ENCODE data around the gene ELFN1.

ELFN1 gene

DNA sequence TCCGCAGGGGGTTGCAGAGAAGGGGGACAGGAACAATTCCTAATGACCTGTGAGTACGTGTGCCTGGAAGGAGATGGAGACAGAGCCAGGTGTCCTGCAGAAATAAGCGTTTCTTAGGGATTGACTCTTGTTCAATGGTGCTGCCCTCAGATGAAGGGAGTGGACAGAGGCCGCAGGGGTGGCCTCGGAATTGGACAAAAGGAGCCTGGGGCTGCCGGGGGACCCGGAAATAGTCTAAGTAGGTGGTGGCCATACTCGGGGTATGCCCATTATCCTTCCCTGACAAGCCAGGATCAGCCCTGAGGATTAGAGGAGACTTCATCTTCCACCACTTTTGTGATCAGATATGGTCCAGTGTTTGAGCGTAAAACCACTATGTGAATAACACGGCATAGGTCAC is 39.2 kb downstream of the ELFN1 start:
- no peak overlapping the region for H3K9ac ChIP-seq (ENCODE audit: low read depth in 1 of 2, low read length in 2 of 2)
- H3K4me3 ChIP-seq (ENCODE audit: low read depth in 1 of 2, low read length in 2 of 2), result no peak overlapping the region
- no peaks in the 10 kb centered on the region for H3K36me3 ChIP-seq (ENCODE audit: control insufficient read depth in 1 of 2, insufficient read depth in 2 of 2, low read length in 2 of 2)
- H3K27me3 ChIP-seq (ENCODE audit: control insufficient read depth in 1 of 2, insufficient read depth in 2 of 2, low read length in 2 of 2), result no peaks in the 10 kb centered on the region
- no peak overlapping the region for H3K27ac ChIP-seq (ENCODE audit: low read depth, low read length)
- peaks cover 0 to 5% of the 10 kb centered on the region in 2 donors for H3K4me1 ChIP-seq (ENCODE audit: control insufficient read depth in 1 of 2, insufficient read depth in 2 of 2, low read length in 2 of 2)
- peaks cover 11 to 12% of the 10 kb centered on the region in 2 donors for H3K9me3 ChIP-seq (ENCODE audit: control insufficient read depth in 1 of 2, low read length in 2 of 2)

DNA sequence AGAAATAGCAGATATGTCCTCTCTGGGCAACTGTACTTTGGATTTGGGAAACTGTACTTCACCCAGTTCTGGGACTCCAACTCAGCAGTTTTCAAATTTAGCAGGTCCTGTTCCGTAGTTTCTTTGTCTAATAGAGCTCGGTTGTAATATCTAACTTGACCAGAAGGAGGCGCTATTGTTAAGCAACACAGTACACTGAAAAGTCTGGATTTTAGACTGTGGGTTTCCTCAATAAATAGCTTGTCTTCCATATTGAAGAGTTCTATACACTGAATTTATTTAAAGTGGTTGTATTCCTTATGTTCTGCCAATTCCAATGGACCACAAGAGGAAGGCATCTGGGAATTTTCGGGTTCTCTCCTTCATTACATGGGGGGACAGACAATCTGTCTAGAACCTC is 39.8 kb downstream of the ELFN1 start:
- Histone ChIP-seq H3K27me3 (ENCODE audit: control insufficient read depth in 1 of 2, insufficient read depth in 2 of 2, low read length in 2 of 2) (no peaks in the 10 kb centered on the region), H3K9ac (ENCODE audit: low read depth in 1 of 2, low read length in 2 of 2) (no peak overlapping the region), H3K9me3 (ENCODE audit: control insufficient read depth in 1 of 2, low read length in 2 of 2) (peaks cover 12 to 13% of the 10 kb centered on the region in 2 donors), H3K36me3 (ENCODE audit: control insufficient read depth in 1 of 2, insufficient read depth in 2 of 2, low read length in 2 of 2) (no peaks in the 10 kb centered on the region), H3K27ac (ENCODE audit: low read depth, low read length) (no peak overlapping the region), H3K4me1 (ENCODE audit: control insufficient read depth in 1 of 2, insufficient read depth in 2 of 2, low read length in 2 of 2) (peaks cover 0 to 6% of the 10 kb centered on the region in 2 donors), H3K4me3 (ENCODE audit: low read depth in 1 of 2, low read length in 2 of 2) (no peak overlapping the region)

DNA sequence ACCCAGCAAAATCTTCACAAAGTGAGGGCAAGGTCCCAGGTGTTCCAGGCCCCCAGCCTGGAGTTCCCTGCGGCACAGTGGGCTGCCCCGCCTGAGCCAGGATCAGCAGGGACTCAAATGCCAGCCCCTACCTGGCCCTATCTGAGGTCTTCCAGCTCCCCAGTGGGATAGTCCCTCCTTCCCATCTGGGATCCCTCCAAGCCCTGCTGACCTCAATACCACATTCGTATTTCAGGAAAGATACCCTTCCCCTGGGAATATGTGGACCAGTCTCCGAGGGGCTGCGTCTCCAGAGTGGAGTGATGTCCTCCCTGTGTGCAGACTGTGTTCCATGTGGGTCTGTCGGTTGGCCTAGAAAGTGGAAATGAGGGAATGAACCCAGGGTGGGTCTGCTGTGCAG is 40.9 kb downstream of the ELFN1 start:
- peaks cover 12 to 14% of the 10 kb centered on the region in 2 donors for H3K9me3 ChIP-seq (ENCODE audit: control insufficient read depth in 1 of 2, low read length in 2 of 2)
- H3K4me3 ChIP-seq (ENCODE audit: low read depth in 1 of 2, low read length in 2 of 2), result no peak overlapping the region
- H3K27me3 ChIP-seq (ENCODE audit: control insufficient read depth in 1 of 2, insufficient read depth in 2 of 2, low read length in 2 of 2), result no peaks in the 10 kb centered on the region
- no peak overlapping the region for H3K9ac ChIP-seq (ENCODE audit: low read depth in 1 of 2, low read length in 2 of 2)
- no peak overlapping the region for H3K27ac ChIP-seq (ENCODE audit: low read depth, low read length)
- no peaks in the 10 kb centered on the region for H3K36me3 ChIP-seq (ENCODE audit: control insufficient read depth in 1 of 2, insufficient read depth in 2 of 2, low read length in 2 of 2)
- peaks cover 0 to 6% of the 10 kb centered on the region in 2 donors for H3K4me1 ChIP-seq (ENCODE audit: control insufficient read depth in 1 of 2, insufficient read depth in 2 of 2, low read length in 2 of 2)

DNA sequence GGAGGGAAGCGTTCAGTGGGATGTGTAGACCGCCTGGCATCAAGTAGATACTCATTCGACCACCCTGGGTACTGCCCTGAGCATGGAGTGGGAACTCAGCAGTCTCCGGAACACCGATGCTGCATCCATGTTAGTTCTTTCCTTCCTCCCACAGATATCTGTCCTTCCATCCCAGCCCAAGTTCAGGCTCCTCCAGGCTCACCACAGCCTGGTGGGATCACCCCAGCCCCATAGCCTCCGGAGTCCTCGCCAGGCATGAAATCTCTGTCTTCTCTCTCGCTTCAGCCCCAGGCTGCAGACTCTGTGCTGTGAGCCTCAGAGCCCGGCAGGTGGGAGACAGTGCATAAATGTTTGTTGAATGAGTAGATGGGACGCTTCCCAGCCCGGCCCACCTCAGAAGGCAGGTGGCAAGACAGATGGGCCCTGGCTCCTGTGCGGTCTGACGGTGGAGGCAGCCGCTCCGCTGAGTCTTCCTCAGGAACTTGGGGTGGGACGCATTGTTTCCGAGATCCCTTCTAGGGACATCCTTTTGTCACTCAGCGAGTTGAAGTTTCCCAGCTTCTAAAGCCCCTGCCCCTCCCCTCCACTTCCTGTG is 42.9 kb downstream of the ELFN1 start:
- Histone ChIP-seq H3K9me3 (ENCODE audit: control insufficient read depth in 1 of 2, low read length in 2 of 2) (peaks cover 12 to 14% of the 10 kb centered on the region in 2 donors), H3K27ac (ENCODE audit: low read depth, low read length) (no peak overlapping the region)

DNA sequence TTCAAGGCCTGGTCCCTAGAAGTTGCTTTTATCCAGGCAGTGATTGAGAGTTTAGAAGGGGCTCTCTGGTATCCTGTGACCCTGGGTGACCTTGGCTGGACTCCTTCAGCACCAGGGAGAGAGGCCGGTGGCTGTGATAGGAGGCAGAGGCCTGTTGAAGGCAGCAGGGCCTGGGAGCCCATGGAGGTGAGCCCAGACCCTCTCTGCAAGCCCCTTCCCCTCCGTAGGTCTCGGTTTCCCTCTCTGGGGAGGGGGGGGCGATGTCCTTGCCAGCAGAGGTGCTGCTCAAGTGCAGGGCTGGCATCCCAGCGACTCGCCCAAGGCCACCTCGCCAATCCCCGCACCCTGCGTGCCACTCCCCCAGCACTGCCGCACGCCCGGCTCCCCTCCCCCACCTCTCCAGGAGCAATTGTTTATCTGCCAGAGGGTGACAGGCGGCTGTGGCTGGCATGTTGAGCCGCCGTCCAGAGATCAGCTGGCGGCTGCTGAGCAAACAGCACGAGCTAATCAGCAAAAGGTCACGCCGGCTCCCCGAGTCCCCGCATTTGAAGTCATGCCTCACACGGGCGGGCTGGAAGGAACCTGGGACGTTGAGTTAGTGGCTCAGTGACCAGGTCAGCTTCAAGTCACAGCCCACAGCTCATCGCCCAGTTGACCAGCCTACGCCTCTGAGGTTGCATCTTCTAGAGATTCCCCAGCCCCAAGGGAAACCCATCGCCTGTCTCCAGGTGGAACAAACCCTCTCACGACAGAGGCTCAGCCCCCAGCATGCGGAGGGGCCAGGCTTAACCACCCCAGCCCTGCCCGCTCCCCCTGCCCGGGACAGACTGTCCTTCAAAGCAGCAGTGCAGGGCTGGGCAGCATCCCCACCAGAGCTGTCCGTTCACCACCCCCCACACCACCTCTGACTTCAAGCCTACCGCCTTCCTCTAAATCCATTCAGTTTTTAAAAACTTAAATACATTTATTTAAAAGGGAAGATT is 43.7 kb downstream of the ELFN1 start:
- no peak overlapping the region for H3K27ac ChIP-seq (ENCODE audit: low read depth, low read length)
- H3K9me3 ChIP-seq (ENCODE audit: control insufficient read depth in 1 of 2, low read length in 2 of 2), result peaks cover 12 to 14% of the 10 kb centered on the region in 2 donors
- H3K4me3 ChIP-seq (ENCODE audit: low read depth in 1 of 2, low read length in 2 of 2), result no peak overlapping the region
- H3K27me3 ChIP-seq (ENCODE audit: control insufficient read depth in 1 of 2, insufficient read depth in 2 of 2, low read length in 2 of 2), result no peaks in the 10 kb centered on the region
- H3K36me3 ChIP-seq (ENCODE audit: control insufficient read depth in 1 of 2, insufficient read depth in 2 of 2, low read length in 2 of 2), result no peaks in the 10 kb centered on the region
- peaks cover 0 to 6% of the 10 kb centered on the region in 2 donors for H3K4me1 ChIP-seq (ENCODE audit: control insufficient read depth in 1 of 2, insufficient read depth in 2 of 2, low read length in 2 of 2)
- no peak overlapping the region for H3K9ac ChIP-seq (ENCODE audit: low read depth in 1 of 2, low read length in 2 of 2)

More for the DNA sequence above, 42.9 kb downstream of the ELFN1 start:
- Histone ChIP-seq H3K36me3 (ENCODE audit: control insufficient read depth in 1 of 2, insufficient read depth in 2 of 2, low read length in 2 of 2) (no peaks in the 10 kb centered on the region), H3K4me1 (ENCODE audit: control insufficient read depth in 1 of 2, insufficient read depth in 2 of 2, low read length in 2 of 2) (peaks cover 0 to 6% of the 10 kb centered on the region in 2 donors), H3K27me3 (ENCODE audit: control insufficient read depth in 1 of 2, insufficient read depth in 2 of 2, low read length in 2 of 2) (no peaks in the 10 kb centered on the region), H3K4me3 (ENCODE audit: low read depth in 1 of 2, low read length in 2 of 2) (no peak overlapping the region), H3K9ac (ENCODE audit: low read depth in 1 of 2, low read length in 2 of 2) (no peak overlapping the region)

DNA sequence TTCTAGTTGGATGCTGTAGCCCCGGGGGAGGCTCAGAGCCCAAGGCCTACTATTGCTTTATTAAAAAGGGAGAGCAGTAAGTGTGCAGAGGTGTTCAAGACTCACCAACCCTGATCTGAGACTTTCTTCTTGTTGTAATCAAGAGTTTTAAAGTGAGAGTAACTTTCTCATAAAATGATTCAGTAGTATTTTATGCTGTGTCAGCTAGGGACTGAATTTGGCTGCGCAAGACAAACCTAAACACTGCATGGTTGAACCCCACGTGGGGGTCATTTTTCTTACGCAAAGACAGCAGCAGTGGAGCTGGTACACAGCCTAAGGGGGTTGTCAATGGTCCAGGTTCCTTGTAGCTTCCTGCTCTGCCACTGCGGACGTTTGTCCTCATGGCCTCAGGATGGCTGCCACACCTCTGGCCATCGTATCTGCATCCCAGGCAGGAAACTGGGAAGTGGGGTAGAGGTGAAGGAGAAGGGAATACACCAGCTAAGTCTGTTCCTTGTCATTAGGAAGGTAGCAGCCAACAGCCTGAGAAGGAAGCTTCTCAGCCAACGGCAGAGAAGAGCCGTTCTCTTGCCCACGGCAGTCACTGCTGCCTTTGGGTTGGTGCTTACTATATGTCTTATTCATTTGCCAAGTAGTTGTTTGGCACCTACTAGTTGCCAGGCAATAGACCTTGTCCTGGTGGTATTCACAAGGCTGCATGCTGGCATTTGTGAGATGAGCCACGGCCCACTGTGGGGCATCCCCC is 44.7 kb downstream of the ELFN1 start:
- no peak overlapping the region for H3K9ac ChIP-seq (ENCODE audit: low read depth in 1 of 2, low read length in 2 of 2)

DNA sequence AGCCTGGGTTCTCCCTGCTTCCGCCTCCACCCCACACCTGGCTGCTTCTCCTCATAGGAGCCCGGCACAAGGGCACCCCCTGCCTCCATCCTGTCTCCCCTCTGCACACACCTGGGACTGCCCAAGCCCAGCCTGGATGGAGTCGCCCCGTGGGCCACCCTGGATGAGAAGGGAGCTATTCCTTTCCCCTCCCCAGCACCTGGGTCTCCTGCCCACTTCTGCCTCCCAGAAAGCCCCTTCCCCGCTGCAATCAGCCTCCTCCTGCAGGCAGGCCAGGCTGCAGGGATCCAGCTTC is 45.2 kb downstream of the ELFN1 start:
- no peak overlapping the region for H3K27ac ChIP-seq (ENCODE audit: low read depth, low read length)
- H3K9me3 ChIP-seq (ENCODE audit: control insufficient read depth in 1 of 2, low read length in 2 of 2), result peaks cover 0 to 3% of the 10 kb centered on the region in 2 donors
- peaks cover 0 to 6% of the 10 kb centered on the region in 2 donors for H3K4me1 ChIP-seq (ENCODE audit: control insufficient read depth in 1 of 2, insufficient read depth in 2 of 2, low read length in 2 of 2)

More for the DNA sequence above, 44.7 kb downstream of the ELFN1 start:
- Histone ChIP-seq H3K27me3 (ENCODE audit: control insufficient read depth in 1 of 2, insufficient read depth in 2 of 2, low read length in 2 of 2) (no peaks in the 10 kb centered on the region), H3K9me3 (ENCODE audit: control insufficient read depth in 1 of 2, low read length in 2 of 2) (peaks cover 4 to 7% of the 10 kb centered on the region in 2 donors), H3K4me3 (ENCODE audit: low read depth in 1 of 2, low read length in 2 of 2) (no peak overlapping the region), H3K27ac (ENCODE audit: low read depth, low read length) (no peak overlapping the region), H3K4me1 (ENCODE audit: control insufficient read depth in 1 of 2, insufficient read depth in 2 of 2, low read length in 2 of 2) (peaks cover 0 to 6% of the 10 kb centered on the region in 2 donors), H3K36me3 (ENCODE audit: control insufficient read depth in 1 of 2, insufficient read depth in 2 of 2, low read length in 2 of 2) (no peaks in the 10 kb centered on the region)

DNA sequence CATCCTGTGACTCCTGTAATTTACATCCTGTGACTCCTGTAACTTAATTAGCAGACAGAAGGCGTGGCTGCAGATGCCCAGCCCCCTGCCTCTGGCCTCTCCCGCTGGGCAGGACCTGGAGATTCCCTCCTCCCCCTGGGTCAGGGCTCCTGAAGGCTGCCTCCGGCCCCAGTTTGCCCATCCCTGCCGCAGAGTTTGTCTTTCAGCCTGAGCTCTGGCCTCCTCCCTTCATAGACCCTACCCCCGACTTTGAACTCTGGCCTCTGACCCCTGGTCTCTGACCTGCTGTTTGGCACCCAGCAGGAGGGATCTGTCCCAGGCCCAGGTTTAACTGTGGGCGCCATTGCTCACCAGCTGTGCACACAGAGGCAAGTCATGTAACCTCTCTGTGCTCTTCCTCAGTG is 45.6 kb downstream of the ELFN1 start:
- no peak overlapping the region for H3K27ac ChIP-seq (ENCODE audit: low read depth, low read length)
- no peak overlapping the region for H3K4me3 ChIP-seq (ENCODE audit: low read depth in 1 of 2, low read length in 2 of 2)
- H3K4me1 ChIP-seq (ENCODE audit: control insufficient read depth in 1 of 2, insufficient read depth in 2 of 2, low read length in 2 of 2), result peaks cover 0 to 6% of the 10 kb centered on the region in 2 donors
- no peaks in the 10 kb centered on the region for H3K27me3 ChIP-seq (ENCODE audit: control insufficient read depth in 1 of 2, insufficient read depth in 2 of 2, low read length in 2 of 2)
- peaks cover 0 to 2% of the 10 kb centered on the region in 2 donors for H3K9me3 ChIP-seq (ENCODE audit: control insufficient read depth in 1 of 2, low read length in 2 of 2)
- no peak overlapping the region for H3K9ac ChIP-seq (ENCODE audit: low read depth in 1 of 2, low read length in 2 of 2)
- H3K36me3 ChIP-seq (ENCODE audit: control insufficient read depth in 1 of 2, insufficient read depth in 2 of 2, low read length in 2 of 2), result no peaks in the 10 kb centered on the region

More for the DNA sequence above, 45.2 kb downstream of the ELFN1 start:
- no peaks in the 10 kb centered on the region for H3K36me3 ChIP-seq (ENCODE audit: control insufficient read depth in 1 of 2, insufficient read depth in 2 of 2, low read length in 2 of 2)
- no peaks in the 10 kb centered on the region for H3K27me3 ChIP-seq (ENCODE audit: control insufficient read depth in 1 of 2, insufficient read depth in 2 of 2, low read length in 2 of 2)
- no peak overlapping the region for H3K4me3 ChIP-seq (ENCODE audit: low read depth in 1 of 2, low read length in 2 of 2)
- no peak overlapping the region for H3K9ac ChIP-seq (ENCODE audit: low read depth in 1 of 2, low read length in 2 of 2)

DNA sequence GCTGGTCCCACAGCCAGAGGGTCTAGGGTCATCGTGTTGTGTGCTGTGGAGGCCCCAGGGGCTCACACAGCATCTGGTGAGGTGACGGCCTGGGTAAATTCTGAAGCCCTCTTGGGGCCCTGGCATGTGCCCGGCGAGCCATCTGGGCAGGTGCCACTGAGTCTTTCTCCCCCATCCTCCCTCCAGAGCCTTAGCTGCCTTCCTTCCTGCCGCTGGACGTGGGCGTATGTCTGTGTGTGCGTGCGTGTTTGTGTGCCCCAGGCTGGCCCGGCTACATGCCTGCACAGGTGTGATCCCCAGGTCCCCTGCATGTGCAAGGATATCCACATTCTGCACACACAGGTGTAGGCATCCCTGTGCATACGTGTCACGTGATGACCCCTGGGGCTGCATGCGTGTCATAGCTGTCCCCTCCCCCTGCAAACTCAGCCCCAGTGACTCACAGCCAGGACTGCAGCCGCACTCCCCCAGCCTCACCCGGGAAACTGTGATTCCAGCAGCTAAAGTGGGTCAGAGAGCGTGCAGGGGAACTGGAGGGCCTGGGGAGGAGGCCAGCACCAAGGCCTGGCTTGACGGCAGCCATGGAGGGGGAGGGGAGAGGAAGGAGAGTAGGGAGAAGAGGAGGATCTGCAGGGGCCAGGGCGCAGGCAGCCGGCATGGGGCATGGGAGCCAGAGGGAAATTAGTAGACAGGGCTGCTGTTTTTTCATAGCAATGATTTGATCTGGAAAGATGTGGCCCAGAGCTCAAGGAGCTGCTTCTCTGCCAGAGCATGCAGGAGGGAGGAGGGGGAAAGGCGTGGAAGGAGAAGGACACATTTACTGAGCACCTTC is 46.4 kb downstream of the ELFN1 start:
- H3K4me1 ChIP-seq (ENCODE audit: control insufficient read depth in 1 of 2, insufficient read depth in 2 of 2, low read length in 2 of 2), result peaks cover 0 to 6% of the 10 kb centered on the region in 2 donors
- no peak overlapping the region for H3K9ac ChIP-seq (ENCODE audit: low read depth in 1 of 2, low read length in 2 of 2)
- no peaks in the 10 kb centered on the region for H3K36me3 ChIP-seq (ENCODE audit: control insufficient read depth in 1 of 2, insufficient read depth in 2 of 2, low read length in 2 of 2)

More for the DNA sequence above, 46.4 kb downstream of the ELFN1 start:
- Histone ChIP-seq H3K4me3 (ENCODE audit: low read depth in 1 of 2, low read length in 2 of 2) (no peak overlapping the region), H3K27ac (ENCODE audit: low read depth, low read length) (no peak overlapping the region), H3K9me3 (ENCODE audit: control insufficient read depth in 1 of 2, low read length in 2 of 2) (peaks cover 0 to 2% of the 10 kb centered on the region in 2 donors), H3K27me3 (ENCODE audit: control insufficient read depth in 1 of 2, insufficient read depth in 2 of 2, low read length in 2 of 2) (no peaks in the 10 kb centered on the region)
